GM12892 (cell line): ENCODE results near the gene ZNF248. TPM values are rescaled to one million over a fixed set of nuclear protein-coding genes. Genes with fewer than 3 reads are reported as not detected.

Experiments
- DNase-seq: peaks from one replicate; pipeline ENCODE4 v3.0.0; 2011; ENCODE audit not compliant: insufficient read length
- FAIRE-seq: peaks from 2 replicates; lab custom pipeline; 2011; peaks lifted over from hg19 to GRCh38; lab: Jason Lieb, UNC
- POLR2A ChIP-seq: IDR thresholded peaks from 2 replicates; pipeline ENCODE4 v1.6.1; 2011; ENCODE audit warnings: low read depth, low read length, control low read depth
- POLR2AphosphoS5 ChIP-seq: IDR thresholded peaks from 2 replicates; pipeline ENCODE4 v1.6.1; 2011; ENCODE audit warnings: low read depth, low read length, control low read depth
- TAF1 ChIP-seq: IDR thresholded peaks from 2 replicates; pipeline ENCODE4 v1.6.1; 2011; ENCODE audit warnings: low read depth, mild to moderate bottlenecking, control low read depth, low read length, borderline replicate concordance
- polyA plus RNA-seq: library from polyadenylated mRNA; unstranded; fragments of >200 nt; gene quantifications from one replicate; pipeline ENCODE4 v1.2.1, GENCODE V29; 2012; ENCODE audit warnings: missing spikeins, inconsistent platforms; ENCODE audit not compliant: missing spikeins

The ZNF248 gene
- polyA plus RNA-seq = 12.9 TPM

GRCh38 chr10:37857287-37858211, at the start of gene ZNF248:
ZNF248 (minus strand) TSS chr10:37857610; CDS start chr10:37856310, 1,300 bp downstream.
- peak; percentile 90 for TF ChIP-seq TAF1
- TF ChIP-seq POLR2A = peak; percentile 98
- TF ChIP-seq POLR2AphosphoS5 = peak; percentile 98
- peak; percentile 100 for FAIRE-seq
- DNase-seq = peak; percentile 82

- FAIRE-seq (no peak), DNase-seq (no peak)
- TF ChIP-seq POLR2A (no peak), POLR2AphosphoS5 (no peak), TAF1 (no peak)
Measured at GRCh38 chr10:37906382-37906781, 49.0 kb upstream of the ZNF248 start.

- FAIRE-seq = no peak
- TF ChIP-seq POLR2AphosphoS5 = no peak
- TF ChIP-seq TAF1 = no peak
- no peak for TF ChIP-seq POLR2A
- no peak for DNase-seq
Measured at GRCh38 chr10:37896436-37896835, 39.0 kb upstream of the ZNF248 start.

GRCh38 chr10:37895674-37896073, 38.3 kb upstream of the ZNF248 start:
- DNase-seq (no peak), FAIRE-seq (no peak)
- no peak for TF ChIP-seq POLR2AphosphoS5
- no peak for TF ChIP-seq POLR2A
- no peak for TF ChIP-seq TAF1

- no peak for TF ChIP-seq POLR2AphosphoS5
- no peak for TF ChIP-seq TAF1
- TF ChIP-seq POLR2A = no peak
- FAIRE-seq = no peak
- DNase-seq = no peak
Measured at GRCh38 chr10:37885850-37886249, 28.4 kb upstream of the ZNF248 start.

GRCh38 chr10:37872955-37873354, 15.5 kb upstream of the ZNF248 start:
- FAIRE-seq (no peak), DNase-seq (no peak)
- TF ChIP-seq POLR2A = no peak
- TF ChIP-seq POLR2AphosphoS5 = no peak
- no peak for TF ChIP-seq TAF1

GRCh38 chr10:37872283-37872682, 14.9 kb upstream of the ZNF248 start:
- FAIRE-seq = no peak
- TF ChIP-seq POLR2AphosphoS5 = no peak
- TF ChIP-seq POLR2A = no peak

GRCh38 chr10:37871568-37872251, 14.3 kb upstream of the ZNF248 start:
- TF ChIP-seq TAF1 (no peak), POLR2A (no peak), POLR2AphosphoS5 (no peak)
- no peak for DNase-seq
- no peak for FAIRE-seq

More at GRCh38 chr10:37872283-37872682, 14.9 kb upstream of the ZNF248 start:
- no peak for DNase-seq

GRCh38 chr10:37871143-37871542, 13.7 kb upstream of the ZNF248 start:
- no peak for FAIRE-seq
- TF ChIP-seq POLR2A (no peak), POLR2AphosphoS5 (no peak), TAF1 (no peak)
- no peak for DNase-seq

- DNase-seq (no peak), FAIRE-seq (no peak)
- TF ChIP-seq POLR2AphosphoS5 (no peak), TAF1 (no peak), POLR2A (no peak)
Measured at GRCh38 chr10:37868796-37869195, 11.4 kb upstream of the ZNF248 start.
